ENCODE data around the gene CEP135. TPM values are rescaled to one million over a fixed set of nuclear protein-coding genes. Genes with fewer than 3 reads are reported as not detected.

Gene CEP135
- total RNA-seq, 4 donors from 2014 or later, result 6.3 to 28.1 (median 9.3) TPM

DNA sequence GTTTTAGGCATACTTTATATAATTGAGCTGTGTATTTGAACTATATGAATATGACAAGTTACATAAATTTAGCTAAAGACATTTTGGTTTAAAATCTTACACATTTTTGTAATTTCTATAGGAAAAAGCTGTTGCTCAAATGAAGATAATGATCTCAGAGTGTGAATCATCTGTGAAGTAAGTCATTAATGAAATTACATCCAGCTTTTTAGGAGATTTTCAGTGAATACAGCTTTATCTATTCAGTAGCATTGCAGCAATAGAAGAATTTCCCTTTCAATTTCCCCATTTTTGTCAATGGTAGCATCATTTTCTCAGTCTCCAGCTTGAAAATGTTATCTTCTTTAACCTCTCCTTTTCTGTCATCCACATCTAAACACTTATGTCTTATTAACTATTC is 59.5 kb downstream of the CEP135 start:
- H3K9me3 ChIP-seq, result no peaks in the 10 kb centered on the region
- no peak overlapping the region for H3K27ac ChIP-seq
- peaks cover 0 to 35% (median 0%) of the 10 kb centered on the region in 3 donors for H3K36me3 ChIP-seq
- H3K27me3 ChIP-seq, result no peaks in the 10 kb centered on the region
- no peak for DNase-seq
- H3K4me3 ChIP-seq, result no peak overlapping the region
- TF ChIP-seq CTCF (IDR thresholded peaks at IDR 0.05) (no peak), POLR2A (IDR thresholded peaks at IDR 0.05) (no peak)
- no peaks in the 10 kb centered on the region for H3K4me1 ChIP-seq

- Histone ChIP-seq H3K36me3 (peaks cover 0 to 29% (median 0%) of the 10 kb centered on the region in 3 donors), H3K27me3 (no peaks in the 10 kb centered on the region), H3K9me3 (no peaks in the 10 kb centered on the region), H3K27ac (no peak overlapping the region), H3K4me3 (no peak overlapping the region), H3K4me1 (no peaks in the 10 kb centered on the region)
- TF ChIP-seq CTCF (IDR thresholded peaks at IDR 0.05) (no peak), POLR2A (IDR thresholded peaks at IDR 0.05) (no peak)
- DNase-seq, result no peak
Observed at GRCh38 chr4:56026596-56026995, 77.9 kb downstream of the CEP135 start.

DNA sequence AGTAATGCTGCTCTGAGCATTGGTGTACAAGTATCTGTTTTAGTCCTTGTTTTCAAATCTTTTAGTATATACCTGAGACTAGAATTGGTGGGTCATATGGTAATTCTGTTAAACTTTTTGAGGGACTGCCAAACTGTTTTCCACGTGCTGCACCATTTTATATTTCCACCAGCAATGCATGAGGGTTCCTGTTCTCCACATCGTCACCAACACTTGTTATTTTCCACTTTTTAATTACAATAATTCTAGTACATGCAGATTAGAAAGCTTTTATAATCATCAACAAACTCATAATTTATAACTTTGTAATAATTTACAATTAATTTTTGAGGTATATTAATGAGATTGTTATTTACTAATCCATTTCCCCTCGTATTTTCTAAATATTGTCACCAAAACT is 79.4 kb downstream of the CEP135 start:
- H3K9me3 ChIP-seq, result no peaks in the 10 kb centered on the region
- H3K27me3 ChIP-seq, result no peaks in the 10 kb centered on the region
- H3K4me1 ChIP-seq, result no peaks in the 10 kb centered on the region
- no peak overlapping the region for H3K4me3 ChIP-seq
- TF ChIP-seq CTCF (IDR thresholded peaks at IDR 0.05) (no peak), POLR2A (IDR thresholded peaks at IDR 0.05) (no peak)
- peaks cover 0 to 26% (median 0%) of the 10 kb centered on the region in 3 donors for H3K36me3 ChIP-seq
- H3K27ac ChIP-seq, result no peak overlapping the region
- DNase-seq, result no peak

DNA sequence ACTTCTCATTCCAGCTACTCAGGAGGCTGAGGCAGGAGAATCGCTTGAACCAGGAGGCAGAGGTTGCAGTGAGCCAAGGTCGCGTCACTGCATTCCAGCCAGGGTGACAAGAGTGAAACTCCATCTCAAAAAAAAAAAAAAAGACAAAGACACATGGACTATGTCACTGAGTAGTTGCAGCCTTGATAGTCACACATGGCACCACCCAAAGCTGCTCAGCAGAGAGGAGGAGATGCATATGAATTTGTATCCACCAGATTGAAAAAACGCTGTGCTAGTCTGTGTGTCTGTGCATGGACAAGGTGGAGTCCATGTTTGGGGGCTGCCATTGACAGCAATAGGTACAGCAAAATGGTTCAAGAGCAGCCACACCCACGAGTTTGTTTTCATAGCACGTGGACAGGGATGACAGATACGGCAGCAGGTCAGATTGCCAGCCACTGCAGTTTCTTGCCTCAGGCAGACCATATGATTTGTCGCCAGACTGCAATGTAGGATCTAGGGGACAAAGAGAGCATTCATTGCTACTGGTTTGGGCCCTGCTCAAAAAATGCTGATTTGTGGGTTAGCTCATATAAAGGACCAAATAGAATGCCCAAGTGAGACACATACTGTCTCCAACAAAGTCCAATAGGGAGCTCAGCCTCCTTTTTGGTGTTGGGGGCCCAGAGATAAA is 89.9 kb downstream of the CEP135 start:
- H3K4me3 ChIP-seq, result no peak overlapping the region
- TF ChIP-seq CTCF (IDR thresholded peaks at IDR 0.05) (no peak), POLR2A (IDR thresholded peaks at IDR 0.05) (no peak)
- no peaks in the 10 kb centered on the region for H3K9me3 ChIP-seq
- no peak for DNase-seq
- H3K27me3 ChIP-seq, result no peaks in the 10 kb centered on the region
- H3K27ac ChIP-seq, result no peak overlapping the region
- H3K36me3 ChIP-seq, result no peaks in the 10 kb centered on the region
- no peaks in the 10 kb centered on the region for H3K4me1 ChIP-seq

GRCh38 chr4:56040842-56041241 is 92.1 kb downstream of the CEP135 start:
- Histone ChIP-seq H3K36me3 (no peaks in the 10 kb centered on the region), H3K27me3 (no peaks in the 10 kb centered on the region), H3K4me3 (no peak overlapping the region), H3K9me3 (no peaks in the 10 kb centered on the region), H3K27ac (no peak overlapping the region), H3K4me1 (no peaks in the 10 kb centered on the region)
- DNase-seq, result no peak
- TF ChIP-seq CTCF (IDR thresholded peaks at IDR 0.05) (no peak), POLR2A (IDR thresholded peaks at IDR 0.05) (no peak)

- no peak overlapping the region for H3K4me3 ChIP-seq
- no peaks in the 10 kb centered on the region for H3K4me1 ChIP-seq
- no peaks in the 10 kb centered on the region for H3K9me3 ChIP-seq
- no peaks in the 10 kb centered on the region for H3K36me3 ChIP-seq
- no peak for DNase-seq
- no peaks in the 10 kb centered on the region for H3K27me3 ChIP-seq
- no peak overlapping the region for H3K27ac ChIP-seq
- no peak for TF ChIP-seq POLR2A (IDR thresholded peaks at IDR 0.05)
- TF ChIP-seq CTCF (IDR thresholded peaks at IDR 0.05), result no peak
Observed at GRCh38 chr4:56042225-56042624, 93.5 kb downstream of the CEP135 start.

All from Peyer's patch (tissue), 4 donors.